H9 (cell line): ENCODE data around the gene GPR68. TPM values are rescaled to one million over a fixed set of nuclear protein-coding genes. Genes with fewer than 3 reads are reported as not detected.

Experiments
- DNase-seq: peaks from one replicate; pipeline ENCODE4 v3.0.0-alpha.2; 2017
- H2AFZ ChIP-seq: one replicate; pipeline ENCODE4 v1.6.1; 2013; ENCODE audit warnings: mild to moderate bottlenecking, low read length, control low read depth, moderate library complexity
- H2AK5ac ChIP-seq: 2 replicates; pipeline ENCODE4 v1.6.1; 2013; ENCODE audit warnings: low read length, control low read depth, mixed read lengths; ENCODE audit not compliant: insufficient read length
- H2BK120ac ChIP-seq: one replicate; pipeline ENCODE4 v1.6.1; 2013; ENCODE audit warnings: low read depth, mild to moderate bottlenecking, low read length, control low read depth, inconsistent platforms; ENCODE audit not compliant: poor library complexity, severe bottlenecking
- H2BK12ac ChIP-seq: 2 replicates; pipeline ENCODE4 v1.6.1; 2013; ENCODE audit warnings: low read length, control low read depth, mixed read lengths, low read depth; ENCODE audit not compliant: insufficient read length
- H2BK15ac ChIP-seq: 2 replicates; pipeline ENCODE4 v1.6.1; 2013; ENCODE audit warnings: low read depth, low read length, control low read depth
- H2BK20ac ChIP-seq: one replicate; pipeline ENCODE4 v1.6.1; 2013; ENCODE audit warnings: low read depth, mild to moderate bottlenecking, low read length, control low read depth, inconsistent platforms; ENCODE audit not compliant: poor library complexity, severe bottlenecking
- H2BK5ac ChIP-seq: 2 replicates; pipeline ENCODE4 v1.6.1; 2013; ENCODE audit warnings: low read length, control low read depth, mixed read lengths; ENCODE audit not compliant: insufficient read length
- H3K14ac ChIP-seq: 2 replicates; pipeline ENCODE4 v1.6.1; 2013; ENCODE audit warnings: low read length, control low read depth; ENCODE audit not compliant: insufficient read depth
- H3K18ac ChIP-seq: 2 replicates; pipeline ENCODE4 v1.6.1; 2013; ENCODE audit warnings: low read depth, mild to moderate bottlenecking, mixed read lengths, low read length, control low read depth; ENCODE audit not compliant: insufficient read length
- H3K23ac ChIP-seq: 2 replicates; pipeline ENCODE4 v1.6.1; 2013; ENCODE audit warnings: low read length, control low read depth, mixed read lengths, low read depth; ENCODE audit not compliant: insufficient read length
- H3K23me2 ChIP-seq: 2 replicates; pipeline ENCODE4 v1.6.1; 2013; ENCODE audit warnings: low read depth, mild to moderate bottlenecking, mixed read lengths, low read length, control low read depth; ENCODE audit not compliant: insufficient read length, poor library complexity, severe bottlenecking
- H3K27ac ChIP-seq: 2 replicates; pipeline ENCODE4 v1.5.1; 2013; ENCODE audit warnings: low read length, control low read depth, mixed read lengths, low read depth; ENCODE audit not compliant: insufficient read length
- H3K27me3 ChIP-seq: 2 replicates; pipeline ENCODE4 v1.6.1; 2013; ENCODE audit warnings: low read length, control low read depth, inconsistent platforms; ENCODE audit not compliant: insufficient read depth
- H3K4ac ChIP-seq: 2 replicates; pipeline ENCODE4 v1.6.1; 2013; ENCODE audit warnings: low read depth, mild to moderate bottlenecking, control low read depth, inconsistent platforms, low read length, moderate library complexity
- H3K4me1 ChIP-seq: 2 replicates; pipeline ENCODE4 v1.6.1; 2013; ENCODE audit warnings: low read length, control low read depth, inconsistent platforms; ENCODE audit not compliant: insufficient read depth
- H3K4me2 ChIP-seq: 2 replicates; pipeline ENCODE4 v1.6.1; 2013; ENCODE audit warnings: low read length, control low read depth, mixed read lengths; ENCODE audit not compliant: insufficient read length, insufficient read depth
- H3K56ac ChIP-seq: 2 replicates; pipeline ENCODE4 v1.6.1; 2013; ENCODE audit warnings: low read depth, mild to moderate bottlenecking, mixed read lengths, low read length, control low read depth; ENCODE audit not compliant: insufficient read length
- H3K79me1 ChIP-seq: 2 replicates; pipeline ENCODE4 v1.6.1; 2013; ENCODE audit warnings: low read depth, mild to moderate bottlenecking, moderate library complexity, low read length, control low read depth, inconsistent platforms; ENCODE audit not compliant: insufficient read depth, poor library complexity, severe bottlenecking
- H3K79me2 ChIP-seq: 2 replicates; pipeline ENCODE4 v1.6.1; 2013; ENCODE audit warnings: low read length, control low read depth, inconsistent platforms; ENCODE audit not compliant: insufficient read depth
- H3K9ac ChIP-seq: 2 replicates; pipeline ENCODE4 v1.6.1; 2013; ENCODE audit warnings: low read length, control low read depth, mixed read lengths; ENCODE audit not compliant: insufficient read length; ENCODE audit errors: extremely low read depth
- H3K9me3 ChIP-seq: one replicate; pipeline ENCODE4 v1.6.1; 2013; ENCODE audit warnings: low read depth, low read length, inconsistent platforms; ENCODE audit not compliant: control insufficient read depth
- H3T11ph ChIP-seq: one replicate; pipeline ENCODE4 v1.6.1; 2013; ENCODE audit warnings: mild to moderate bottlenecking, low read length, control low read depth, inconsistent platforms
- H4K20me1 ChIP-seq: one replicate; pipeline ENCODE4 v1.6.1; 2013; ENCODE audit not compliant: control insufficient read depth, insufficient read length, insufficient read depth
- H4K5ac ChIP-seq: 2 replicates; pipeline ENCODE4 v1.6.1; 2013; ENCODE audit warnings: low read depth, mild to moderate bottlenecking, mixed read lengths, low read length, control low read depth; ENCODE audit not compliant: insufficient read length
- H4K8ac ChIP-seq: replicated peaks from 2 replicates; pipeline ENCODE4 v1.6.1; 2013; ENCODE audit warnings: low read length, control low read depth, mixed read lengths, low read depth; ENCODE audit not compliant: insufficient read length
- H4K91ac ChIP-seq: 2 replicates; pipeline ENCODE4 v1.6.1; 2013; ENCODE audit warnings: low read depth, mild to moderate bottlenecking, moderate library complexity, mixed read lengths, low read length, control low read depth; ENCODE audit not compliant: insufficient read length
- H3K27ac Mint-ChIP-seq, 3 experiments: 2 replicates in 2 of 3; 3 replicates in 1 of 3; pipeline ENCODE4 v1.8.0; 2020 to 2021; ENCODE audit warnings: mixed read lengths in 3 of 3, mild to moderate bottlenecking in 1 of 3, moderate library complexity in 1 of 3
- H3K27me3 Mint-ChIP-seq: 2 replicates; pipeline ENCODE4 v1.8.0; 2021; ENCODE audit warnings: low read depth, mild to moderate bottlenecking, moderate library complexity, mixed read lengths
- H3K36me3 Mint-ChIP-seq, 3 experiments: 2 replicates in 2 of 3; 3 replicates in 1 of 3; pipeline ENCODE4 v1.8.0; 2020 to 2021; ENCODE audit warnings: low read depth in 3 of 3, mixed read lengths in 3 of 3; ENCODE audit not compliant: insufficient read depth in 1 of 3
- H3K4me1 Mint-ChIP-seq, 2 experiments: 2 replicates each; pipeline ENCODE4 v1.8.0; 2020; ENCODE audit warnings: mixed read lengths in 2 of 2
- H3K4me3 Mint-ChIP-seq, 2 experiments: 2 replicates in 1 of 2; 3 replicates in 1 of 2; pipeline ENCODE4 v1.8.0; 2020 to 2021; ENCODE audit warnings: mild to moderate bottlenecking in 2 of 2, mixed read lengths in 2 of 2, moderate library complexity in 1 of 2
- H3K9me3 Mint-ChIP-seq, 2 experiments: 2 replicates in 1 of 2; 3 replicates in 1 of 2; pipeline ENCODE4 v1.8.0; 2020; ENCODE audit warnings: mild to moderate bottlenecking in 2 of 2, mixed read lengths in 2 of 2, moderate library complexity in 1 of 2
- CTCF ChIP-seq: fragments of 200-600 bp; sonication (generic); conservative IDR thresholded peaks from 3 replicates; pipeline ENCODE4 v1.8.0; 2021; ENCODE audit warnings: antibody characterized with exemption, mild to moderate bottlenecking
- WGBS: extraction: QIAGEN DNeasy Blood & Tissue Kit; methylation state at CpG from one replicate; pipeline ENCODE4 v1.1.7; 2013; ENCODE audit warnings: missing lambda C conversion rate, low lambda C conversion rate, mixed read lengths; ENCODE audit not compliant: insufficient read length; ENCODE audit errors: extremely low coverage; 5-methylcytosine and 5-hydroxymethylcytosine counted together
- long read RNA-seq: library from polyadenylated mRNA; unstranded; transcript quantifications from one replicate; pipeline ENCODE4 v2.0.0, GENCODE V29; 2020
- total RNA-seq: library from RNA; stranded (reverse); gene quantifications from 2 replicates; pipeline ENCODE4 v1.2.1, GENCODE V29; 2021

GPR68 gene, protein sequence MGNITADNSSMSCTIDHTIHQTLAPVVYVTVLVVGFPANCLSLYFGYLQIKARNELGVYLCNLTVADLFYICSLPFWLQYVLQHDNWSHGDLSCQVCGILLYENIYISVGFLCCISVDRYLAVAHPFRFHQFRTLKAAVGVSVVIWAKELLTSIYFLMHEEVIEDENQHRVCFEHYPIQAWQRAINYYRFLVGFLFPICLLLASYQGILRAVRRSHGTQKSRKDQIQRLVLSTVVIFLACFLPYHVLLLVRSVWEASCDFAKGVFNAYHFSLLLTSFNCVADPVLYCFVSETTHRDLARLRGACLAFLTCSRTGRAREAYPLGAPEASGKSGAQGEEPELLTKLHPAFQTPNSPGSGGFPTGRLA
- total RNA-seq = 0.07 and 0.33 TPM in 2 replicates
- long read RNA-seq, partial matches to known transcripts = 0 of 2 reads
- long read RNA-seq, other reads (novel, unspliced or antisense) = 0 of 2 reads

DNA sequence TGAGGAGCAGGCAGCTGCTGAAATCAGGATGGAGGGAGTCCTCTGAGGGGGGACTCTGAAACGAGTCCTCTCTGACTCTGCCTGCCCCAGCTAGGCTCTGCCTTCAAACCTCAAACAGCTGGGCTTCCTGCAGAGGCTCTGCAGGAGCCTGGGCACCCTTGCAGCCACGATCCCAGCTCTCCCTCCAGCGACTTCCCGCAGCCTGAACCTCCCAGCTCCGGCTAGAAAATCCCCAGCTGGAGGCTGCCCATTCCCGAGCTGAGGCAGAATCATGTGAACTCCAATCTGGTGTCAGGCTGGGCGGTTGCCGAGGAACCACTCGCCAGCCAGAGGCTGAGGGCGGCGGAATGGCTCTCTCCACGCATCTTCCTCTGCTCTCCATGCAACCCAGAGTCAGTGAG is at the start of gene GPR68:
GPR68 (minus strand) TSS at position 204 of the 401 bp plus-strand sequence. CDS start 9,654 bp downstream, outside the sequence.
- Histone ChIP-seq H3K9ac (no peak within 1 kb of the TSS), H4K20me1 (no peaks in the 10 kb centered on the region), H3K4me2 (no peak within 1 kb of the TSS), H2AK5ac (no peak within 1 kb of the TSS), H4K91ac (no peak within 1 kb of the TSS), H3K56ac (no peak within 1 kb of the TSS), H3K27me3 (no peaks in the 10 kb centered on the region), H2BK20ac (no peak within 1 kb of the TSS), H2BK5ac (no peak within 1 kb of the TSS), H3T11ph (no peak within 1 kb of the TSS), H3K4me1 (no peaks in the 10 kb centered on the region), H3K14ac (no peak within 1 kb of the TSS; the same call in 1 of the 2 replicates), H3K79me1 (no peaks in the 10 kb centered on the region), H2BK15ac (no peak within 1 kb of the TSS), H4K5ac (no peak within 1 kb of the TSS), H3K79me2 (no peaks in the 10 kb centered on the region), H3K4ac (no peak within 1 kb of the TSS), H3K23ac (no peak within 1 kb of the TSS), H3K23me2 (no peaks in the 10 kb centered on the region), H4K8ac (no peak within 1 kb of the TSS), H2AFZ (no peak within 1 kb of the TSS), H2BK120ac (no peak within 1 kb of the TSS), H3K27ac (no peak within 1 kb of the TSS), H3K18ac (no peak within 1 kb of the TSS), H3K9me3 (no peaks in the 10 kb centered on the region), H2BK12ac (no peak within 1 kb of the TSS)
- peaks cover 2 to 12% of the 10 kb centered on the region in 2 experiments; a peak in 3 of 4 replicates for H3K4me1 Mint-ChIP-seq
- peak within 1 kb of the TSS in 1 of 3 experiments; percentile 29; a peak in 1 of 7 replicates for H3K27ac Mint-ChIP-seq
- no CpG with 5 or more reads among the region's 12 CpGs for WGBS
- TF ChIP-seq CTCF = no peak
- DNase-seq = peak; percentile 67
- peaks cover 14% of the 10 kb centered on the region for H3K27me3 Mint-ChIP-seq
- no peak within 1 kb of the TSS; a peak in 1 of 5 replicates for H3K4me3 Mint-ChIP-seq
- peaks cover 0 to 3% of the 10 kb centered on the region in 2 experiments; a peak in 3 of 5 replicates for H3K9me3 Mint-ChIP-seq
- H3K36me3 Mint-ChIP-seq = no peaks in the 10 kb centered on the region; a peak in 1 of 7 replicates
